SK-N-SH (cell line): ENCODE data around the gene ANKRD44. TPM values are rescaled to one million over a fixed set of nuclear protein-coding genes. Genes with fewer than 3 reads are reported as not detected.

ENCODE experiments used
- CTCF ChIA-PET: fragments of 300-600, 350-600 bp; formaldehyde crosslinking; extraction: SDS; loops from one replicate; lab custom pipeline; 2021; lab: Yijun Ruan, JAX
- POLR2A ChIA-PET: fragments of 350-600 bp; sonication (Branson Sonifier 250); formaldehyde crosslinking; extraction: SDS; loops from one replicate; lab custom pipeline; 2020; ENCODE audit warnings: antibody characterized with exemption, inconsistent platforms; lab: Yijun Ruan, JAX
- DNase-seq: peaks from one replicate; pipeline ENCODE4 v3.0.0; 2012
- H2AFZ ChIP-seq: fragments of 200-600 bp; sonication (generic); 2 replicates; pipeline ENCODE4 v1.8.1; 2016; ENCODE audit warnings: antibody characterized with exemption, mild to moderate bottlenecking, low read depth
- H3F3A ChIP-seq: fragments of 200-600 bp; sonication (generic); replicated peaks from 2 replicates; pipeline ENCODE3; 2016; ENCODE audit warnings: antibody characterized with exemption, mild to moderate bottlenecking; ENCODE audit not compliant: insufficient read depth
- H3K27ac ChIP-seq, 2 experiments: fragments of 200-500 bp in 1 of 2; fragments of 200-600 bp in 1 of 2; sonication (Bioruptor generic) in 1 of 2; sonication (generic), shearing (Covaris generic) in 1 of 2; 2 replicates each; pipeline versions ENCODE4 v1.5.1 to v1.6.1; 2014 to 2016; ENCODE audit warnings: low read depth in 2 of 2, inconsistent platforms in 1 of 2, low read length in 1 of 2, mild to moderate bottlenecking in 1 of 2, mixed read lengths in 1 of 2
- H3K27me3 ChIP-seq: fragments of 200-600 bp; sonication (generic), shearing (Covaris generic); 2 replicates; pipeline ENCODE4 v1.6.1; 2016; ENCODE audit warnings: mixed run types; ENCODE audit not compliant: insufficient read depth
- H3K36me3 ChIP-seq, 2 experiments: fragments of 200-500 bp in 1 of 2; fragments of 200-600 bp in 1 of 2; sonication (Bioruptor generic) in 1 of 2; sonication (generic) in 1 of 2; replicated peaks in 1 of 2; 2 replicates each; pipeline versions ENCODE3 to v1.5.1; 2014 to 2016; ENCODE audit warnings: low read length in 1 of 2, mild to moderate bottlenecking in 1 of 2; ENCODE audit not compliant: insufficient read depth in 2 of 2, control insufficient read depth in 1 of 2
- H3K4me1 ChIP-seq, 2 experiments: fragments of 200-500 bp in 1 of 2; fragments of 200-600 bp in 1 of 2; sonication (Bioruptor generic) in 1 of 2; sonication (generic), shearing (Covaris generic) in 1 of 2; 2 replicates each; pipeline versions ENCODE4 v1.5.1 to v1.6.1; 2014 to 2016; ENCODE audit warnings: low read depth in 1 of 2, low read length in 1 of 2, mixed run types in 1 of 2; ENCODE audit not compliant: insufficient read depth in 2 of 2, control insufficient read depth in 1 of 2
- H3K4me2 ChIP-seq: fragments of 200-600 bp; sonication (generic), shearing (Covaris generic); 2 replicates; pipeline ENCODE4 v1.6.1; 2017; ENCODE audit warnings: mixed run types
- H3K4me3 ChIP-seq, 2 experiments: fragments of 200-500 bp in 1 of 2; fragments of 200-600 bp in 1 of 2; sonication (Bioruptor generic) in 1 of 2; sonication (generic), shearing (Covaris generic) in 1 of 2; 2 replicates each; pipeline versions ENCODE4 v1.5.1 to v1.8.1; 2014 to 2016; ENCODE audit warnings: low read depth in 2 of 2, inconsistent platforms in 1 of 2, low read length in 1 of 2, mild to moderate bottlenecking in 1 of 2, mixed read lengths in 1 of 2, moderate library complexity in 1 of 2
- H3K79me2 ChIP-seq: fragments of 200-600 bp; sonication (generic); 2 replicates; pipeline ENCODE4 v1.8.1; 2017; ENCODE audit warnings: mild to moderate bottlenecking; ENCODE audit not compliant: insufficient read depth
- H3K9ac ChIP-seq: fragments of 200-600 bp; sonication (generic); 2 replicates; pipeline ENCODE4 v1.6.1; 2017; ENCODE audit warnings: mixed run types
- H3K9me2 ChIP-seq: fragments of 200-600 bp; sonication (generic); 2 replicates; pipeline ENCODE4 v1.6.1; 2017; ENCODE audit warnings: mixed run types
- H3K9me3 ChIP-seq: fragments of 200-600 bp; sonication (generic); 2 replicates; pipeline ENCODE4 v1.6.1; 2017; ENCODE audit warnings: mixed run types, mild to moderate bottlenecking, moderate library complexity
- H4K20me1 ChIP-seq: fragments of 200-600 bp; sonication (generic); 2 replicates; pipeline ENCODE4 v1.6.1; 2017; ENCODE audit warnings: mild to moderate bottlenecking, mixed run types; ENCODE audit not compliant: insufficient read depth
- CHD2 ChIP-seq: fragments of 150-350 bp; IDR thresholded peaks from 2 replicates; pipeline ENCODE4 v1.6.1; 2018; ENCODE audit warnings: low read length; ENCODE audit not compliant: partially characterized antibody
- EZH2phosphoT487 ChIP-seq: fragments of 200-600 bp; sonication (generic); IDR thresholded peaks from 2 replicates; pipeline ENCODE4 v1.6.1; 2017; ENCODE audit warnings: low read depth, mixed run types, mild to moderate bottlenecking, antibody characterized with exemption, moderate library complexity, borderline replicate concordance
- FOSL2 ChIP-seq: IDR thresholded peaks from 2 replicates; pipeline ENCODE4 v1.4.0; 2012; ENCODE audit warnings: low read depth, mild to moderate bottlenecking, moderate library complexity, borderline replicate concordance
- FOXM1 ChIP-seq: IDR thresholded peaks from 2 replicates; pipeline ENCODE4 v1.4.0; 2012; ENCODE audit warnings: low read depth, mild to moderate bottlenecking
- JUND ChIP-seq: IDR thresholded peaks from 2 replicates; pipeline ENCODE4 v1.4.0; 2012
- NFIC ChIP-seq: IDR thresholded peaks from 2 replicates; pipeline ENCODE4 v1.4.0; 2012; ENCODE audit warnings: borderline replicate concordance
- RCOR1 ChIP-seq: fragments of 150-350 bp; IDR thresholded peaks from 2 replicates; pipeline ENCODE4 v1.6.1; 2017; ENCODE audit warnings: antibody characterized with exemption, low read length
- TAF1 ChIP-seq: IDR thresholded peaks from 2 replicates; pipeline ENCODE4 v1.6.1; 2012; ENCODE audit warnings: low read depth, mild to moderate bottlenecking, low read length, moderate library complexity, borderline replicate concordance
- TCF12 ChIP-seq: IDR thresholded peaks from 2 replicates; pipeline ENCODE4 v1.4.0; 2012
- WGBS: methylation state at CpG from one replicate; pipeline ENCODE4 v1.1.6; 2017; ENCODE audit warnings: low lambda C conversion rate; 5-methylcytosine and 5-hydroxymethylcytosine counted together
- polyA plus RNA-seq, 3 experiments: library from polyadenylated mRNA; depleted of rRNA; stranded (reverse); fragments of >200 nt; gene quantifications; 2 replicates each; pipeline ENCODE4 v1.2.3, GENCODE V29; 2012
- TF ChIP-seq, protein P1 (sequence below): IDR thresholded peaks from 2 replicates; pipeline ENCODE4; 2012
- TF ChIP-seq, protein P2 (sequence below): IDR thresholded peaks from 2 replicates; pipeline ENCODE4 v1.4.0; 2012; ENCODE audit warnings: low read depth
- TF ChIP-seq, protein P3 (sequence below): IDR thresholded peaks from 2 replicates; pipeline ENCODE4 v1.4.0; 2012; ENCODE audit warnings: low read depth, borderline replicate concordance

The ANKRD44 gene
- polyA plus RNA-seq, 1 of the 3 experiments (the other 2 are of a cell fraction) = 12.5 TPM

DNA sequence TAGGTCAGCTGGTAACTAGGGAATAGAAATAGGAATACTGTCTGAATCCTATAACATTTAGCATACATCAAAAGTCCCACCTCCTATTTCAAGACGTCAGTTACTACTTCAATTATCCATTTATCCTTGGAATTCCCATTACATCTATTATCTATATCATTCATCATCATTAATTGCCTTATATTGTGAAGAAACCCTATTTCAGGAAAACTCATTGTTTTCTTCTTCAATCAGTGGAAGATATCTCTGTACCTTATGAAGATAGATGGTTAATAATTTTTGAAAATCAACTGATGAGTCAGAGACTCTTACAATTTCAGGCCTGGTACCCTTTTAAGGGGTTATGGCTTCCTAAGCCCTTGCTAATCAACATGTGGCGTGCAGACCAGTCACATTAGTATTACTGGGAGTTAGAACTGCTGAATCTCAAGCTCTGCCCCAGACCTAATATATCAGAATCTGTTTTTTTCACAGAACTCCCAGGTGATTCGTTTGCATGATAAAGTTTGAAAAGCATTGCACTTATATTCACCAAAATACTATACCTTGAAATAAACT lies 314.7 kb downstream of the ANKRD44 start:
- H3K9me2 ChIP-seq = no peaks in the 10 kb centered on the region
- H3K4me2 ChIP-seq = no peak overlapping the region
- POLR2A ChIA-PET = no interaction called here
- H3K27me3 ChIP-seq = no peaks in the 10 kb centered on the region
- no peaks in the 10 kb centered on the region for H3K79me2 ChIP-seq
- no peak for DNase-seq
- H3K4me1 ChIP-seq = no peaks in the 10 kb centered on the region; a peak in 1 of 4 replicates
- no peak overlapping the region for H2AFZ ChIP-seq
- 34% methylated on average over 3 of the region's 3 CpGs for WGBS
- no peaks in the 10 kb centered on the region for H3K9me3 ChIP-seq
- TF ChIP-seq TCF12 = peak; percentile 16; the same call in 1 of the 2 replicates
- TF ChIP-seq JUND = no peak
- 0 out of 2 replicates have a peak, but pooled peaks have one; percentile 5 for TF ChIP-seq RCOR1
- TF ChIP-seq, protein P1, sequence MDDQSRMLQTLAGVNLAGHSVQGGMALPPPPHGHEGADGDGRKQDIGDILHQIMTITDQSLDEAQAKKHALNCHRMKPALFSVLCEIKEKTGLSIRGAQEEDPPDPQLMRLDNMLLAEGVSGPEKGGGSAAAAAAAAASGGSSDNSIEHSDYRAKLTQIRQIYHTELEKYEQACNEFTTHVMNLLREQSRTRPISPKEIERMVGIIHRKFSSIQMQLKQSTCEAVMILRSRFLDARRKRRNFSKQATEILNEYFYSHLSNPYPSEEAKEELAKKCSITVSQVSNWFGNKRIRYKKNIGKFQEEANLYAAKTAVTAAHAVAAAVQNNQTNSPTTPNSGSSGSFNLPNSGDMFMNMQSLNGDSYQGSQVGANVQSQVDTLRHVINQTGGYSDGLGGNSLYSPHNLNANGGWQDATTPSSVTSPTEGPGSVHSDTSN = no peak
- TF ChIP-seq, protein P2, sequence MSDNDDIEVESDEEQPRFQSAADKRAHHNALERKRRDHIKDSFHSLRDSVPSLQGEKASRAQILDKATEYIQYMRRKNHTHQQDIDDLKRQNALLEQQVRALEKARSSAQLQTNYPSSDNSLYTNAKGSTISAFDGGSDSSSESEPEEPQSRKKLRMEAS = no peak
- no peak overlapping the region for H3K9ac ChIP-seq
- no peak overlapping the region for H3K4me3 ChIP-seq
- CTCF ChIA-PET = interaction anchor here (1.4 to 2.1 kb wide), 2 partner anchors 16 to 117 kb away, joined by 5 read pairs; no protein-coding TSS in a partner anchor
- peaks cover 0 to 13% of the 10 kb centered on the region in 2 experiments for H3K36me3 ChIP-seq
- H4K20me1 ChIP-seq = no peaks in the 10 kb centered on the region
- no peaks in the 10 kb centered on the region for H3F3A ChIP-seq
- H3K27ac ChIP-seq = peak overlapping the region in 1 of 2 experiments; percentile 43; a peak in 2 of 4 replicates

DNA sequence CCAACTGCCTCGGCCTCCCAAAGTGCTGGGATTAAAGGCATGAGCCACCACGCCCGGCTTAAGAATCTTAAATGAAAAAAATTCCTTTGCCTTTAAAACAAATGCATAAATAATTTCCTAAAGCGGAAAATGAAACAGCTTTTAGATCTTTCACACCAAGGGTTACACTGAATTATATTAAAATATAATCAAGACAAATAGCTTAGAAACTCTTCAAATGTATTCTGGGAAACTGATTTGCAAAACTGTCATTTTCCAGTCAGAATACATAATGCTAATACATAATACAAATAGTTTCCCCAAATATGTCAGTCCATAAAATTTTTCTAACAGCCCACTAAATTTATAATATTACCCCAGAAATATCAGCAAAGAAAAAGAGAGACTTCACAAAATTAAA lies 315.8 kb downstream of the ANKRD44 start:
- Histone ChIP-seq H3F3A (no peaks in the 10 kb centered on the region), H3K4me3 (no peak overlapping the region), H3K9ac (no peak overlapping the region), H3K9me2 (no peaks in the 10 kb centered on the region), H3K79me2 (no peaks in the 10 kb centered on the region), H3K4me1 (no peaks in the 10 kb centered on the region; a peak in 1 of 4 replicates), H3K27ac (no peak overlapping the region), H3K9me3 (no peaks in the 10 kb centered on the region), H3K4me2 (no peak overlapping the region), H3K27me3 (no peaks in the 10 kb centered on the region), H2AFZ (no peak overlapping the region), H4K20me1 (no peaks in the 10 kb centered on the region), H3K36me3 (peaks cover 0 to 13% of the 10 kb centered on the region in 2 experiments)
- TF ChIP-seq FOSL2 = no peak
- TF ChIP-seq, protein P3, sequence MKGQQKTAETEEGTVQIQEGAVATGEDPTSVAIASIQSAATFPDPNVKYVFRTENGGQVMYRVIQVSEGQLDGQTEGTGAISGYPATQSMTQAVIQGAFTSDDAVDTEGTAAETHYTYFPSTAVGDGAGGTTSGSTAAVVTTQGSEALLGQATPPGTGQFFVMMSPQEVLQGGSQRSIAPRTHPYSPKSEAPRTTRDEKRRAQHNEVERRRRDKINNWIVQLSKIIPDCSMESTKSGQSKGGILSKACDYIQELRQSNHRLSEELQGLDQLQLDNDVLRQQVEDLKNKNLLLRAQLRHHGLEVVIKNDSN = no peak
- no peak for TF ChIP-seq EZH2phosphoT487
- no peak for TF ChIP-seq TAF1
- TF ChIP-seq FOXM1 = no peak
- no peak for TF ChIP-seq CHD2
- TF ChIP-seq, protein P2 = no peak
- no peak for TF ChIP-seq NFIC
- ChIA-PET CTCF (interaction anchor here (2.1 kb wide), 1 partner anchor 17 kb away, joined by 5 read pairs; no protein-coding TSS in a partner anchor), POLR2A (no interaction called here)
- WGBS = 94% methylated on average over 4 of the region's 4 CpGs
- DNase-seq = no peak
